Measurements from ENCODE around the gene MSMB. TPM values are rescaled to one million over a fixed set of nuclear protein-coding genes. Genes with fewer than 3 reads are reported as not detected.

MSMB gene
- total and polyA plus RNA-seq, 9 of the 15 experiments (the other 6 are each of a cell fraction or from before 2014, with no cell fraction given) = 0.21 to 0.60 TPM; not detected in 7

DNA sequence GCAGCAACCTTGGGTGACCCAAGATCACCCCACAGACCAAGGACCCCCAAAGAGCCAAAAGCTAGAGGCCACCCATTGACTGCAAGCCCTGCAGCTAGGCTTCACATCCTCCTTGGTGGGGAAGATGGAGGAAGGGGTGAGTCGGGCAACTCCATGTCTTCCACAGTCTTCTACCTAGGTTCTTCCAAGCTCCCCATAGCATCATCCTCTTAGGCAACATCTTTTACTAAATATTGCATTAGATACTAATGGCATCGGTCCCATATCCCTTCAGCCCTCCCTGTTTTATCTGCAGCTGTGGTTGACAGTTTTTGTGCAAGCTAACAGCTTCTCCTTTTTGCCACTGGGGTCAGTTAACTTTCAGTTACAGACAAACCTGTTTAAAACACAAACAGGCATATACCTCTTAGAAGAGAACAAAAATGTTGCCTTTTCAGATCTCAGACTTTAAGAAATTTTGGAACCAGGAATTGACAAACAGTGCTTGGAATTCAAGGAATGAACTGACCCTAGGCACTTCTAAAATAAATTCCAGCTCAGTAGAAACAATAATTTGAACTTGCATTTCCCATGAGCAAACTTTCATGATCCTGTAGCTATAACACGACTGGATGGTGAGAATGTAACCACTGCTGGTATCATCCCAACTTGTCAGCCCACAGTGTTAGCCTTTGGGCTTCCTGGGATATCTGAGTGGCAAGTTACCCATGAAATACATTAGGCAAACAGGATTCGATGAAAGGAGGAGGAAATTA is 33.9 kb upstream of the MSMB start:
- peaks cover 8 to 15% of the 10 kb centered on the region in 2 experiments for H3K4me1 ChIP-seq (replicated peaks in 1 of 2; ENCODE audit: control insufficient read depth in 2 of 2, insufficient read depth in 2 of 2, low read length in 2 of 2)
- POLR2A ChIA-PET = interaction anchor here (0.8 to 1.6 kb wide), 2 partner anchors 17 to 53 kb away, joined by 3 to 4 read pairs; no protein-coding TSS in a partner anchor
- no peak overlapping the region for H3K4me3 ChIP-seq
- no TSS peak for BruUV-seq (replicated peaks)
- no peaks in the 10 kb centered on the region for H3K9me1 ChIP-seq (ENCODE audit: control insufficient read depth, insufficient read depth, low read length)
- no peaks in the 10 kb centered on the region for H4K20me1 ChIP-seq (replicated peaks; ENCODE audit: control insufficient read depth, insufficient read depth, low read length)
- H3K27me3 ChIP-seq (ENCODE audit: control insufficient read depth in 2 of 2, insufficient read depth in 2 of 2, low read length in 2 of 2) = 0 out of 5 replicates have a peak, but pooled peaks cover 0 to 4% of the 10 kb centered on the region in 2 experiments
- H3K79me2 ChIP-seq (ENCODE audit: control insufficient read depth, insufficient read depth, low read length) = no peaks in the 10 kb centered on the region
- H3K9ac ChIP-seq (ENCODE audit: insufficient read depth in 1 of 2, low read depth in 2 of 2, low read length in 2 of 2) = no peak overlapping the region
- peak overlapping the region; percentile 69 for H2AFZ ChIP-seq (ENCODE audit: low read depth, low read length)
- intact Hi-C loops (cut with micrococcal nuclease) (no loop called here), in situ Hi-C loops (cut with MboI) (loop anchor here (25.0 kb wide), 1 partner anchor 1682 kb away; the partner anchor contains the start of gene SYT15B)
- WGBS (ENCODE audit: insufficient coverage, low coverage, missing lambda C conversion rate) = 5% methylated on average over 4 of the region's 4 CpGs
- H3K9me3 ChIP-seq (replicated peaks; ENCODE audit: control insufficient read depth, insufficient read depth, low read depth, low read length) = no peaks in the 10 kb centered on the region
- ATAC-seq (peak; percentile 20; the same call in 2 of the 3 replicates), DNase-seq (ENCODE audit: extremely low read depth in 1 of 4, low spot score in 3 of 4) (no peak), FAIRE-seq (no peak)
- CTCF ChIA-PET (ENCODE audit: low intra/inter-chr PET ratio) = no interaction called here
- no peaks in the 10 kb centered on the region for H3K36me3 ChIP-seq (ENCODE audit: control insufficient read depth, insufficient read depth, low read length)
- H3K4me2 ChIP-seq (ENCODE audit: insufficient read depth, low read length) = no peak overlapping the region
- H3K27ac ChIP-seq (ENCODE audit: extremely low read depth, low read depth, low read length) = peak overlapping the region; percentile 13; the same call in 1 of the 3 replicates
- no peak for TF ChIP-seq CBX5 (IDR thresholded peaks at IDR 0.05; ENCODE audit: borderline replicate concordance, low read depth)
- TF ChIP-seq EP300 (IDR thresholded peaks at IDR 0.05; ENCODE audit: low read length) = peak; percentile 47
- no peak for TF ChIP-seq CEBPG (CRISPR knock-in tag; IDR thresholded peaks at IDR 0.05)
- peak; percentile 31 to 82; a peak in 2 of 4 replicates for TF ChIP-seq CEBPG (tag; conservative IDR thresholded peaks at IDR 0.05 in 1 of 2, IDR thresholded peaks at IDR 0.05 in 1 of 2)
- no peak for TF ChIP-seq ZBTB1 (CRISPR knock-in tag; IDR thresholded peaks at IDR 0.05; ENCODE audit: borderline replicate concordance, low read depth)
- no peak for TF ChIP-seq ZNF140 (CRISPR knock-in tag; IDR thresholded peaks at IDR 0.05)
- no peak for TF ChIP-seq LARP7 (IDR thresholded peaks at IDR 0.05)
- no peak for TF ChIP-seq SREBF1 (IDR thresholded peaks at IDR 0.05; ENCODE audit: borderline replicate concordance, low read depth, low read length)
- TF ChIP-seq ZNF408 (CRISPR knock-in tag; IDR thresholded peaks at IDR 0.05; ENCODE audit: low read depth) = no peak
- TF ChIP-seq CTCFL (IDR thresholded peaks at IDR 0.05; ENCODE audit: borderline replicate concordance, insufficient read depth, low read depth, low read length, poor library complexity, severe bottlenecking) = no peak
- TF ChIP-seq, protein P1, sequence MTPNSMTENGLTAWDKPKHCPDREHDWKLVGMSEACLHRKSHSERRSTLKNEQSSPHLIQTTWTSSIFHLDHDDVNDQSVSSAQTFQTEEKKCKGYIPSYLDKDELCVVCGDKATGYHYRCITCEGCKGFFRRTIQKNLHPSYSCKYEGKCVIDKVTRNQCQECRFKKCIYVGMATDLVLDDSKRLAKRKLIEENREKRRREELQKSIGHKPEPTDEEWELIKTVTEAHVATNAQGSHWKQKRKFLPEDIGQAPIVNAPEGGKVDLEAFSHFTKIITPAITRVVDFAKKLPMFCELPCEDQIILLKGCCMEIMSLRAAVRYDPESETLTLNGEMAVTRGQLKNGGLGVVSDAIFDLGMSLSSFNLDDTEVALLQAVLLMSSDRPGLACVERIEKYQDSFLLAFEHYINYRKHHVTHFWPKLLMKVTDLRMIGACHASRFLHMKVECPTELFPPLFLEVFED (CRISPR knock-in tag; conservative IDR thresholded peaks at IDR 0.05) = no peak
- peak; percentile 75 for TF ChIP-seq HMBOX1 (IDR thresholded peaks at IDR 0.05)
